ENCODE measurements around the gene ATP5MC3. TPM values are rescaled to one million over a fixed set of nuclear protein-coding genes. Genes with fewer than 3 reads are reported as not detected.

ATP5MC3 gene
- total RNA-seq, 1 donor from 2014 or later, result 159 TPM

DNA sequence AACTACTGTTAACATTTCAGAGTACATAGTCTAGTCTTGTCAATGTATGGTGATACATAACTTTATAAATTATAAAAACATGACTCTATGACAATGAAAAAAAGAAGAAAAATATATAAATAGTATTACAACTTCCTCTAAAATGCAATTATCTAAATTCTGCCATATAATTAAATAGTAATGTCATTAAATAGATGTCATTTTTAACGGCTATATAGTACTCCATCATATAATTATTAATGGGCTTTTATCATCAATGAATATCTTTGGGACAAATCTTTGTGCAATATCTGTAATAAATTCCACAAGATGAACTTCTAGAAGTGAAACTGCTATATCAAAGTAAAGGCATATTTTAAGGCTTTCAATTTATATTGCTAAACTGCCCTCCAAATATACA, 38.3 kb downstream of the ATP5MC3 start:
- DNase-seq (ENCODE audit: low read depth), result no peak
- TF ChIP-seq, protein P1, sequence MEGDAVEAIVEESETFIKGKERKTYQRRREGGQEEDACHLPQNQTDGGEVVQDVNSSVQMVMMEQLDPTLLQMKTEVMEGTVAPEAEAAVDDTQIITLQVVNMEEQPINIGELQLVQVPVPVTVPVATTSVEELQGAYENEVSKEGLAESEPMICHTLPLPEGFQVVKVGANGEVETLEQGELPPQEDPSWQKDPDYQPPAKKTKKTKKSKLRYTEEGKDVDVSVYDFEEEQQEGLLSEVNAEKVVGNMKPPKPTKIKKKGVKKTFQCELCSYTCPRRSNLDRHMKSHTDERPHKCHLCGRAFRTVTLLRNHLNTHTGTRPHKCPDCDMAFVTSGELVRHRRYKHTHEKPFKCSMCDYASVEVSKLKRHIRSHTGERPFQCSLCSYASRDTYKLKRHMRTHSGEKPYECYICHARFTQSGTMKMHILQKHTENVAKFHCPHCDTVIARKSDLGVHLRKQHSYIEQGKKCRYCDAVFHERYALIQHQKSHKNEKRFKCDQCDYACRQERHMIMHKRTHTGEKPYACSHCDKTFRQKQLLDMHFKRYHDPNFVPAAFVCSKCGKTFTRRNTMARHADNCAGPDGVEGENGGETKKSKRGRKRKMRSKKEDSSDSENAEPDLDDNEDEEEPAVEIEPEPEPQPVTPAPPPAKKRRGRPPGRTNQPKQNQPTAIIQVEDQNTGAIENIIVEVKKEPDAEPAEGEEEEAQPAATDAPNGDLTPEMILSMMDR (IDR thresholded peaks at IDR 0.05; ENCODE audit: insufficient read depth, low read length, poor library complexity, severe bottlenecking), result no peak
- no peak overlapping the region for H3K4me3 ChIP-seq (ENCODE audit: low read depth, low read length)
- H3K27me3 ChIP-seq (ENCODE audit: control insufficient read depth, insufficient read depth, low read length), result no peaks in the 10 kb centered on the region
- H3K36me3 ChIP-seq (ENCODE audit: control insufficient read depth, insufficient read depth, low read length), result peaks cover 2% of the 10 kb centered on the region

DNA sequence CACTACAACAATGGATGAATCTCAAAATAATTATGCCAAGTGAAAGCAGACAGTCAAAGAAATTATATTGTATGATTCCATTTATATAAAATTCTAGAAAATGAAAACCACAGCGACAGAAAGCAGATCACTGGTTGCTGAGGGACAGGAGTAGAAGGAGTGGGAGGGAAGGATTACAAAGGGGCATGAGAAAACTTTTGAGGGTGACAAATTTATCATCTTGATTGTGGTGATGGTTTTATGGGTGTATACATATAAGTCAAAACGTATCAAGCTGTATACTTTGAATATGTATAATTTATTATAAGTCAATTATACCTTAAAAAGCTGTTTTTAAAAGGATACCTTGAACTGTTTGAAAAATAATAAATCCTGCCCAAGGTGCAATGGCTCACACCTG, 41.2 kb downstream of the ATP5MC3 start:
- TF ChIP-seq, protein P1 (IDR thresholded peaks at IDR 0.05; ENCODE audit: insufficient read depth, low read length, poor library complexity, severe bottlenecking), result no peak
- no peak overlapping the region for H3K4me3 ChIP-seq (ENCODE audit: low read depth, low read length)
- DNase-seq (ENCODE audit: low read depth), result no peak
- H3K27me3 ChIP-seq (ENCODE audit: control insufficient read depth, insufficient read depth, low read length), result no peaks in the 10 kb centered on the region
- peaks cover 2% of the 10 kb centered on the region for H3K36me3 ChIP-seq (ENCODE audit: control insufficient read depth, insufficient read depth, low read length)

DNA sequence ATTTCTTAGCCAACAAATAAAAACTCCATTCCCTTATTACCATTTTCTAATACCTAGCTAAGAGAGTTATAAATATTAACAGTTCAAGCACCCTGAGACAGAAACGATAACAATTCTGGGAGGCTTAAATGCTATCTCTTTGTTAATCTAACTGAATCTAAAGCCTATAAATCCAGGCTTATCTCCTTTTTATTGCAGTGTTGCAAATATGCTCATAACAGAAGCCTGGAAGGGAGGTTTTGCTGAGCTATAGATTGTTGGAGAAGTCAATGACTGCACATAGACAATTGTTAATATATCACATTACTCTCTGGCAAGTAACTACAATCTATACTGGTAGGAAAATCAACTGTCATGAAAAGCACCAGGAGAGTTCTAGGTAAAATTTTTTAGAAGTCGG, 43.7 kb downstream of the ATP5MC3 start:
- no peak overlapping the region for H3K4me3 ChIP-seq (ENCODE audit: low read depth, low read length)
- DNase-seq (ENCODE audit: low read depth), result no peak
- no peaks in the 10 kb centered on the region for H3K27me3 ChIP-seq (ENCODE audit: control insufficient read depth, insufficient read depth, low read length)
- TF ChIP-seq, protein P1 (IDR thresholded peaks at IDR 0.05; ENCODE audit: insufficient read depth, low read length, poor library complexity, severe bottlenecking), result no peak
- H3K36me3 ChIP-seq (ENCODE audit: control insufficient read depth, insufficient read depth, low read length), result no peaks in the 10 kb centered on the region

DNA sequence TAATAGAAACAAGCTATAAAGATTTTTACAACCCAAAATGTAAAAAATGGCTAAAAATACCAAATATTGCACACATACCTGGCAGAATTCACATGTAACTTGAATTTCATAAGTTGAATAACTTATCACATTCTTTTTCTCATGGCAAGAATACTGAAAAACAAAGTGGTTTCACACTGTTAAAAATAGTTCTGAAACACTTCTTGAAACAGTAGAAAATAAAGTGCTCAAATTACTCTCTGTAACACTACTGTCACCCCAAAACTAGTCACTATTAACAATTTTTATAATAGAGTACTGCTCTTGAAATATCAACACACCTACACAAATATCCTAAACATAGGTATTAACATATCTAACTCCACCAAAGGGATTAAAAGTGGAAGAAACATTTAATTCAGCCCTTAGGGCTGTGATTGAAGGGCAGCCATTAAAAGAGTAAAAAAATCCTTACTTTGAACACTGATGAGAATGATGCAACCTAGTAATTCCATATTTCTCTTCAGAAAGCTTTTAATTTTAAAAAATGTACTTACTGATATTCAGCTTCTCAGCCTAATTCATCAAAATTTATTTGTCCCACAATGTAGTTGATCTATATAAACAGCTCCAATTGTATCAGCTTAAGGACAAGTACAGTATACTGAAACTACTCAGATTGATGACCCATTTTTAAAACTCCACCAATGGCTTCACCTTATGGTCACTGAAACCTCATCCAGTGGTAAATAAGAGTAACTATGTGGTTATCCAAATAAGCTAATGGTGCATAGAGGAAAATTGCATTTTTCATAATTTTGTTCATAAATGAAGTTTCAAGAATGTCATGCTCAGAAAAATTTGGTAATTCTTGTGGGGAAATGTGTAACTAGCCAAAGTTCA, 44.9 kb downstream of the ATP5MC3 start:
- TF ChIP-seq, protein P1 (IDR thresholded peaks at IDR 0.05; ENCODE audit: insufficient read depth, low read length, poor library complexity, severe bottlenecking), result no peak
- no peak overlapping the region for H3K4me3 ChIP-seq (ENCODE audit: low read depth, low read length)
- no peaks in the 10 kb centered on the region for H3K36me3 ChIP-seq (ENCODE audit: control insufficient read depth, insufficient read depth, low read length)
- H3K27me3 ChIP-seq (ENCODE audit: control insufficient read depth, insufficient read depth, low read length), result no peaks in the 10 kb centered on the region
- no peak for DNase-seq (ENCODE audit: low read depth)

DNA sequence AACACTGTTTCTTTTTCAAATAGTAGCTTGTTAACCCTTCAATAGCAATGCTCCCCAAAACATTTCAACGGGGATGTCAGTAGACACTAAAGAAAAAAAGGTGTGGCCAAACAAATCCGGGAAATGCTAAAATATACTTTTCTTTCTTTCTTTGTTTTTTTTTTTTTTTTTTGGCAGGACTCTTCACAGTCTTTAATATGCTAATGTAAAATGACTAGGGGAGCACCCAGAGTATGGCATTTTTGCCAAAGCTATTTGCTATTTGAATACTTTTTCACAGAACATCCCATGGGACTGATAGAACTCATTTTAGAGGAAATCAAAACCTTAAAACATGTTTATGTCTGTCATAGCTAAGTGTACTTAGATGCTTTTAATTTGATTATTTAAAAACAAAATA, 45.6 kb downstream of the ATP5MC3 start:
- no peak for DNase-seq (ENCODE audit: low read depth)
- TF ChIP-seq, protein P1 (IDR thresholded peaks at IDR 0.05; ENCODE audit: insufficient read depth, low read length, poor library complexity, severe bottlenecking), result no peak
- Histone ChIP-seq H3K36me3 (ENCODE audit: control insufficient read depth, insufficient read depth, low read length) (no peaks in the 10 kb centered on the region), H3K27me3 (ENCODE audit: control insufficient read depth, insufficient read depth, low read length) (no peaks in the 10 kb centered on the region), H3K4me3 (ENCODE audit: low read depth, low read length) (no peak overlapping the region)

DNA sequence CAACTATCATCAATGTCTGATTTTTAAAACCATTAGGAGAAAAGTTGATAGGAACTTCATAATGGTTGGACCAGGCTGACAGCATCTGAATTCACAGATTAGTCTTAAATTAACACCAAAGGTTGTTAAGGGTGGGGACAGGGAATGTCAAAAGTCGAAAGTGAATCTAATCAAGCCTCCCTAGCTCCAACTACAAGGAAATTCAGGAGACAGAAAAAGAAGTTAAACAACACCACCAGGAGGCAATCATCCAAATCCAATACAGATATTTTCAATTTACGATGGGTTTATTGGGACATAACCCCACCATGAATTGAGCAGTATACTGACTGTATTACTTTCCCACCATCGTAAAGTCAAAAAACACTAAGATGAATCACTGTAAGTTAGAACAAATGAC, 46.3 kb downstream of the ATP5MC3 start:
- Histone ChIP-seq H3K36me3 (ENCODE audit: control insufficient read depth, insufficient read depth, low read length) (no peaks in the 10 kb centered on the region), H3K4me3 (ENCODE audit: low read depth, low read length) (no peak overlapping the region), H3K27me3 (ENCODE audit: control insufficient read depth, insufficient read depth, low read length) (no peaks in the 10 kb centered on the region)
- no peak for DNase-seq (ENCODE audit: low read depth)
- TF ChIP-seq, protein P1 (IDR thresholded peaks at IDR 0.05; ENCODE audit: insufficient read depth, low read length, poor library complexity, severe bottlenecking), result no peak

All from kidney epithelial cell (primary cell).